H9 (cell line): Measurements from ENCODE around the gene NKX3-2. TPM values are rescaled to one million over a fixed set of nuclear protein-coding genes. Genes with fewer than 3 reads are reported as not detected.

Experiments used
- DNase-seq: peaks from one replicate; pipeline ENCODE4 v3.0.0-alpha.2; 2017
- H2AFZ ChIP-seq: one replicate; pipeline ENCODE4 v1.6.1; 2013; ENCODE audit warnings: mild to moderate bottlenecking, low read length, control low read depth, moderate library complexity
- H2AK5ac ChIP-seq: 2 replicates; pipeline ENCODE4 v1.6.1; 2013; ENCODE audit warnings: low read length, control low read depth, mixed read lengths; ENCODE audit not compliant: insufficient read length
- H2BK120ac ChIP-seq: one replicate; pipeline ENCODE4 v1.6.1; 2013; ENCODE audit warnings: low read depth, mild to moderate bottlenecking, low read length, control low read depth, inconsistent platforms; ENCODE audit not compliant: poor library complexity, severe bottlenecking
- H2BK12ac ChIP-seq: 2 replicates; pipeline ENCODE4 v1.6.1; 2013; ENCODE audit warnings: low read length, control low read depth, mixed read lengths, low read depth; ENCODE audit not compliant: insufficient read length
- H2BK15ac ChIP-seq: 2 replicates; pipeline ENCODE4 v1.6.1; 2013; ENCODE audit warnings: low read depth, low read length, control low read depth
- H2BK20ac ChIP-seq: one replicate; pipeline ENCODE4 v1.6.1; 2013; ENCODE audit warnings: low read depth, mild to moderate bottlenecking, low read length, control low read depth, inconsistent platforms; ENCODE audit not compliant: poor library complexity, severe bottlenecking
- H2BK5ac ChIP-seq: 2 replicates; pipeline ENCODE4 v1.6.1; 2013; ENCODE audit warnings: low read length, control low read depth, mixed read lengths; ENCODE audit not compliant: insufficient read length
- H3K14ac ChIP-seq: 2 replicates; pipeline ENCODE4 v1.6.1; 2013; ENCODE audit warnings: low read length, control low read depth; ENCODE audit not compliant: insufficient read depth
- H3K18ac ChIP-seq: 2 replicates; pipeline ENCODE4 v1.6.1; 2013; ENCODE audit warnings: low read depth, mild to moderate bottlenecking, mixed read lengths, low read length, control low read depth; ENCODE audit not compliant: insufficient read length
- H3K23ac ChIP-seq: 2 replicates; pipeline ENCODE4 v1.6.1; 2013; ENCODE audit warnings: low read length, control low read depth, mixed read lengths, low read depth; ENCODE audit not compliant: insufficient read length
- H3K23me2 ChIP-seq: 2 replicates; pipeline ENCODE4 v1.6.1; 2013; ENCODE audit warnings: low read depth, mild to moderate bottlenecking, mixed read lengths, low read length, control low read depth; ENCODE audit not compliant: insufficient read length, poor library complexity, severe bottlenecking
- H3K27ac ChIP-seq: 2 replicates; pipeline ENCODE4 v1.5.1; 2013; ENCODE audit warnings: low read length, control low read depth, mixed read lengths, low read depth; ENCODE audit not compliant: insufficient read length
- H3K27me3 ChIP-seq: 2 replicates; pipeline ENCODE4 v1.6.1; 2013; ENCODE audit warnings: low read length, control low read depth, inconsistent platforms; ENCODE audit not compliant: insufficient read depth
- H3K4ac ChIP-seq: 2 replicates; pipeline ENCODE4 v1.6.1; 2013; ENCODE audit warnings: low read depth, mild to moderate bottlenecking, control low read depth, inconsistent platforms, low read length, moderate library complexity
- H3K4me1 ChIP-seq: 2 replicates; pipeline ENCODE4 v1.6.1; 2013; ENCODE audit warnings: low read length, control low read depth, inconsistent platforms; ENCODE audit not compliant: insufficient read depth
- H3K4me2 ChIP-seq: 2 replicates; pipeline ENCODE4 v1.6.1; 2013; ENCODE audit warnings: low read length, control low read depth, mixed read lengths; ENCODE audit not compliant: insufficient read length, insufficient read depth
- H3K56ac ChIP-seq: 2 replicates; pipeline ENCODE4 v1.6.1; 2013; ENCODE audit warnings: low read depth, mild to moderate bottlenecking, mixed read lengths, low read length, control low read depth; ENCODE audit not compliant: insufficient read length
- H3K79me1 ChIP-seq: 2 replicates; pipeline ENCODE4 v1.6.1; 2013; ENCODE audit warnings: low read depth, mild to moderate bottlenecking, moderate library complexity, low read length, control low read depth, inconsistent platforms; ENCODE audit not compliant: insufficient read depth, poor library complexity, severe bottlenecking
- H3K79me2 ChIP-seq: 2 replicates; pipeline ENCODE4 v1.6.1; 2013; ENCODE audit warnings: low read length, control low read depth, inconsistent platforms; ENCODE audit not compliant: insufficient read depth
- H3K9ac ChIP-seq: 2 replicates; pipeline ENCODE4 v1.6.1; 2013; ENCODE audit warnings: low read length, control low read depth, mixed read lengths; ENCODE audit not compliant: insufficient read length; ENCODE audit errors: extremely low read depth
- H3K9me3 ChIP-seq: one replicate; pipeline ENCODE4 v1.6.1; 2013; ENCODE audit warnings: low read depth, low read length, inconsistent platforms; ENCODE audit not compliant: control insufficient read depth
- H3T11ph ChIP-seq: one replicate; pipeline ENCODE4 v1.6.1; 2013; ENCODE audit warnings: mild to moderate bottlenecking, low read length, control low read depth, inconsistent platforms
- H4K20me1 ChIP-seq: one replicate; pipeline ENCODE4 v1.6.1; 2013; ENCODE audit not compliant: control insufficient read depth, insufficient read length, insufficient read depth
- H4K5ac ChIP-seq: 2 replicates; pipeline ENCODE4 v1.6.1; 2013; ENCODE audit warnings: low read depth, mild to moderate bottlenecking, mixed read lengths, low read length, control low read depth; ENCODE audit not compliant: insufficient read length
- H4K8ac ChIP-seq: replicated peaks from 2 replicates; pipeline ENCODE4 v1.6.1; 2013; ENCODE audit warnings: low read length, control low read depth, mixed read lengths, low read depth; ENCODE audit not compliant: insufficient read length
- H4K91ac ChIP-seq: 2 replicates; pipeline ENCODE4 v1.6.1; 2013; ENCODE audit warnings: low read depth, mild to moderate bottlenecking, moderate library complexity, mixed read lengths, low read length, control low read depth; ENCODE audit not compliant: insufficient read length
- H3K27ac Mint-ChIP-seq, 3 experiments: 2 replicates in 2 of 3; 3 replicates in 1 of 3; pipeline ENCODE4 v1.8.0; 2020 to 2021; ENCODE audit warnings: mixed read lengths in 3 of 3, mild to moderate bottlenecking in 1 of 3, moderate library complexity in 1 of 3
- H3K27me3 Mint-ChIP-seq: 2 replicates; pipeline ENCODE4 v1.8.0; 2021; ENCODE audit warnings: low read depth, mild to moderate bottlenecking, moderate library complexity, mixed read lengths
- H3K36me3 Mint-ChIP-seq, 3 experiments: 2 replicates in 2 of 3; 3 replicates in 1 of 3; pipeline ENCODE4 v1.8.0; 2020 to 2021; ENCODE audit warnings: low read depth in 3 of 3, mixed read lengths in 3 of 3; ENCODE audit not compliant: insufficient read depth in 1 of 3
- H3K4me1 Mint-ChIP-seq, 2 experiments: 2 replicates each; pipeline ENCODE4 v1.8.0; 2020; ENCODE audit warnings: mixed read lengths in 2 of 2
- H3K4me3 Mint-ChIP-seq, 2 experiments: 2 replicates in 1 of 2; 3 replicates in 1 of 2; pipeline ENCODE4 v1.8.0; 2020 to 2021; ENCODE audit warnings: mild to moderate bottlenecking in 2 of 2, mixed read lengths in 2 of 2, moderate library complexity in 1 of 2
- H3K9me3 Mint-ChIP-seq, 2 experiments: 2 replicates in 1 of 2; 3 replicates in 1 of 2; pipeline ENCODE4 v1.8.0; 2020; ENCODE audit warnings: mild to moderate bottlenecking in 2 of 2, mixed read lengths in 2 of 2, moderate library complexity in 1 of 2
- CTCF ChIP-seq: fragments of 200-600 bp; sonication (generic); conservative IDR thresholded peaks from 3 replicates; pipeline ENCODE4 v1.8.0; 2021; ENCODE audit warnings: antibody characterized with exemption, mild to moderate bottlenecking
- WGBS: extraction: QIAGEN DNeasy Blood & Tissue Kit; methylation state at CpG from one replicate; pipeline ENCODE4 v1.1.7; 2013; ENCODE audit warnings: missing lambda C conversion rate, low lambda C conversion rate, mixed read lengths; ENCODE audit not compliant: insufficient read length; ENCODE audit errors: extremely low coverage; 5-methylcytosine and 5-hydroxymethylcytosine counted together
- total RNA-seq: library from RNA; stranded (reverse); gene quantifications from 2 replicates; pipeline ENCODE4 v1.2.1, GENCODE V29; 2021

Gene NKX3-2
- total RNA-seq, 1 experiment from 2014 or later = 1.9 TPM

- H2BK120ac ChIP-seq = no peak overlapping the region
- H3K9me3 ChIP-seq = no peaks in the 10 kb centered on the region
- H4K20me1 ChIP-seq = no peaks in the 10 kb centered on the region
- no peak overlapping the region for H2BK20ac ChIP-seq
- H3K4ac ChIP-seq = no peak overlapping the region
- no peak overlapping the region for H4K91ac ChIP-seq
- no peak overlapping the region for H4K8ac ChIP-seq
- H2BK5ac ChIP-seq = no peak overlapping the region
- no peaks in the 10 kb centered on the region; a peak in 1 of 7 replicates for H3K36me3 Mint-ChIP-seq
- H3K27me3 Mint-ChIP-seq = peaks cover 6% of the 10 kb centered on the region
- no CpG with 5 or more reads among the region's 3 CpGs for WGBS
- H3K27me3 ChIP-seq = peaks cover 4% of the 10 kb centered on the region; the same call in 1 of the 2 replicates
- peaks cover 36 to 46% of the 10 kb centered on the region in 2 experiments for H3K4me1 Mint-ChIP-seq
- DNase-seq = no peak
- H3K18ac ChIP-seq = no peak overlapping the region
- no peak overlapping the region for H3T11ph ChIP-seq
- no peak overlapping the region for H3K27ac ChIP-seq
- no peak for TF ChIP-seq CTCF
- H3K27ac Mint-ChIP-seq = no peak overlapping the region
- no peaks in the 10 kb centered on the region for H3K79me2 ChIP-seq
- no peak overlapping the region for H3K14ac ChIP-seq
- no peak overlapping the region for H2AK5ac ChIP-seq
- no peak overlapping the region for H2BK12ac ChIP-seq
- no peak overlapping the region for H3K4me2 ChIP-seq
- H3K4me1 ChIP-seq = peaks cover 3% of the 10 kb centered on the region; the same call in 1 of the 2 replicates
- H3K9me3 Mint-ChIP-seq = no peaks in the 10 kb centered on the region
- H4K5ac ChIP-seq = no peak overlapping the region
- H3K23me2 ChIP-seq = no peaks in the 10 kb centered on the region
- no peak overlapping the region for H2AFZ ChIP-seq
- no peak overlapping the region for H3K56ac ChIP-seq
- no peak overlapping the region for H3K23ac ChIP-seq
- no peak overlapping the region for H3K9ac ChIP-seq
- no peak overlapping the region for H2BK15ac ChIP-seq
- no peaks in the 10 kb centered on the region for H3K79me1 ChIP-seq
- no peak overlapping the region for H3K4me3 Mint-ChIP-seq
These were observed 27.9 kb downstream of the NKX3-2 start for GRCh38 chr4:13516315-13516860.
